NCI-H226 (cell line): ENCODE results near the gene FHOD1.

Source experiments
- DNase-seq: peaks from one replicate; pipeline ENCODE4 v3.0.0-alpha.2; 2015

FHOD1 gene

GRCh38 chr16:67247192-67248072, at the start of gene FHOD1:
Gene FHOD1 (minus strand): TSS chr16:67247481. CDS start chr16:67247410, 71 bp downstream.
- peak; percentile 93 for DNase-seq

GRCh38 chr16:67296420-67296819, 49.1 kb upstream of the FHOD1 start:
- peak; percentile 54 for DNase-seq

DNA sequence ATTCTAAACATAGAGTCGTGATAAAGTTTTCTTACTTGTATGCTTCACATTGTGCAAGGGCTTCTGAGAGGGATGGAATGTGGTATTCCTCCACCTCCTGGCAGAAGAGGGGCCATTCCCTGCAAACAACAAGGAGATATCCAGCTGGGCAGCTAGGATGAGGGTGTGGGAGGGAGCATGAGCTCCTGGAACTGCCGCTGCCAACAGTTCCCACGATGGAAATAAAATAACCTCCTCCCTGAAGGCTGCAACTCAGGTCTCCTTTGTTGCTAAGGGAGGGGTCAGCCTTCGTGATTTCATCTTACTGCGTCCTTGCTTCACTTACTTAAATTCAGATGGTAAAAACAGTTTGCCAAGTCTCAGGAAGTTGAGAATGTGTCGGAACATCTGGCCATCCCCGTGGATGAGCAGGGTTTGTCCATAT, 47.7 kb upstream of the FHOD1 start:
- DNase-seq: peak; percentile 40

DNA sequence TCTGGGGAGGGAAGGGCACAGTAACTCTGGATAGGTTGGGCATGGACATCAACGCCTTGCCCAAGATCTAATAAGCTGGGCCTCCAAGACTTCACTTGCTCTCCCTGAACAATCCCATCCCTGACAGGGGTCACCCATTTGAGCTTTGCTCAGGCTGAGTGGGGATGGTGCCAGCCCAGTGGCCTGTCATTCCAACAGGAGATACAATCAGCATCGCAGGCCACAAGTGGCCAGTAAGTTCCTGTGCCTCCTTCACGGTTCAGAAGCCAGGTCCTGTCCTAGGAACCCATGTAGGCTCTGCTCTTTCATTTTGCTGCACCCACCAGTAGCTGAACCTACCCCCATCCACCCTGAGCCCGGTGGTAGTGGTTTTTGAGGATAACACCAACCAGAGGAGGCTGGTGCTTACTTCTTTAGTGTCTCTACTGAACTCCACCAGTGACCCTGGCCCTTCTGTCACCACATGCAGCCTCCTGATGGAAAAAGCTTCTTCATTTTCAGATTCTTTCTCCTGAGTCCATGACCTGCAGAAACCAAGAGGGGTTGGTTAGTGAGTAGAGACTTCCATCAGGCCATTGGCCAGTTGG, 47.0 kb upstream of the FHOD1 start:
- DNase-seq: no peak

- DNase-seq: no peak
These were observed 44.2 kb upstream of the FHOD1 start for GRCh38 chr16:67291461-67291860.

DNA sequence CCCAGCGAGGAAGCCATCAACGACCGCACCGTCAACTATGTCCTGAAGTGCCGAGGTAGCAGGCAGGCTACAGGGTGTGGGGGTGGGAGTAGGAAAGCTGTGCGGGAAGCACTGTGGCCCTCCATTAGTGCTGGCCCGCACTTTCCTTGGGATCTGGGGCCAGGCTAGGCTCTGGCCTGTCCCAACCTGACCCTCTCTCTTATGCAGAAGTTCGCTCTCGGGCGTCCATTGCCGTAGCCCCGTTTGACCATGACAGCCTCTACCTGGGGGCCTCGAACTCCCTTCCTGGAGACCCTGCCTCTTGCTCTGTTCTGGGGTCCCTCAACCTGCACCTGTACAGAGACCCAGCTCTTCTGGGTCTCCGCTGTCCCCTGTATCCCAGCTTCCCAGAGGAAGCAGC, 40.7 kb upstream of the FHOD1 start:
- no peak for DNase-seq

GRCh38 chr16:67286441-67287235, 39.4 kb upstream of the FHOD1 start:
- no peak for DNase-seq

DNA sequence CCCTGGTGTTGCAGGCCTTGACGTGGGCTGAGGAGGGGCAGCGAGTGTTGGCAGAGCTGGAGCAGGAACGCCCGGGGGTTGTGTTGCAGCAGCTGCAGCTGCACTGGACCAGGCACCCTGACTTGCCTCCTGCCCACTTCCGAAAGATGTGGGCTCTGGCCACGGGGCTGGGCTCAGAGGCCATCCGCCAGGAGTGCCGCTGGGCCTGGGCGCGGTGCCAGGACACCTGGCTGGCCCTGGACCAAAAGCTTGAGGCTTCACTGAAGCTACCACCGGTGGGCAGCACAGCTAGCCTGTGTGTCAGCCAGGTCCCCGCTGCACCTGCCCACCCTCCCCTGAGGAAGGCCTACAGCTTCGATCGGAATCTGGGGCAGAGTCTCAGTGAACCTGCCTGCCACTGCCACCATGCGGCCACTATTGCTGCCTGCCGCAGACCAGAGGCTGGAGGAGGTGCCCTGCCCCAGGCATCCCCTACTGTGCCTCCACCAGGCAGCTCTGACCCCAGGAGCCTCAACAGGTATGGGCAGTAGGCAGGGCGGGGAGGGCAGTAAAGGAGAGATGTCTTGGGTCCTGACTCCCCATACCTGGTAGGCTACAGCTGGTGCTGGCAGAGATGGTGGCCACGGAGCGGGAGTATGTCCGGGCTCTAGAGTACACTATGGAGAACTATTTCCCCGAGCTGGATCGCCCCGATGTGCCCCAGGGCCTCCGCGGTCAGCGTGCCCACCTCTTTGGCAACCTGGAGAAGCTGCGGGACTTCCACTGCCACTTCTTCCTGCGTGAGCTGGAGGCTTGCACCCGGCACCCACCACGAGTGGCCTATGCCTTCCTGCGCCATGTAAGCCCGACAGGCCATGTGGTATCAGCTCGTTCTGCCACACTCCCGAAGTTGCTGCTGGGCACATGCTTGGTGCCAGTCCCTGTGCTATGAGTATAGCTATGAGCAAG, 37.7 kb upstream of the FHOD1 start:
- no peak for DNase-seq

- DNase-seq: no peak
These were observed 36.7 kb upstream of the FHOD1 start for GRCh38 chr16:67283826-67284555.

DNA sequence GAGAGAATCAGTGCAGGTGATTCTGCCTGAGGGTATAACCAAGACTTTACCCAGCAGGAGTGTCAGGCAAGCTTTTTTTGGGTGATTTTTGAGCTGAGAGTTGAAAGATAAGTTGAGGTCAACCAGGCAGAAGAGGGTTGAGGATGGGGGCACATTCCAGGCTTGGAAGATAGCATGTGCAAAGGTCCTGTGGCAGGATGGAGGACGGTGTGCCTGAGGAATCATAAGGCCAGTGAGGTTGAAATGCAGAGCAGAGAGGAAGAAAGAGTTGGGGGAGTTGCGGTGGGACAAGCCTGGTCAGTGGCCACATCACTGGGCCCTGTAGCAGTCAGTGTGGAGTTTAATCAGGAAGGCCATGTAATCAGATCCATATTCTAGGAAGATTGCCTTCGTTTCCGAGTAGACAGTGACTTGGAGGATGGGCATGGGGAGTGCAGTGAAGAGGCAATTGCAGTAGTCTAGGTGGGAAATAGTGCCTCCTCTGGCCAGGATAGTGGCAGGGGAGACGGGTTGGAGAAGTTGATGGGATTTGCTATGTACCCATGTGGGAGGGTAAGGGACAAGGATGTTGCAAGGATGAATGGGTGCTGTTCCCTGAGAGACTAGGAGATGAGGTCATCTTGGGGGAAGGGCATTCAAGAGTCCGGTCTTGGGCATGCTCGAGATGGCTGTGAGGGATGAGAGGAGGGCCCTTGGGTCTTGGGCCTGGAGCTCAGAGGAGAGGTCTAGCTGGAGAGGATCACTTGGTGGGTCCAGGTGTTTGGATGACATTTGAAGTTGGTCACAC, 36.0 kb upstream of the FHOD1 start:
- no peak for DNase-seq

- DNase-seq: no peak
These were observed 35.1 kb upstream of the FHOD1 start for GRCh38 chr16:67282447-67282805.

GRCh38 chr16:67281536-67282446, 34.5 kb upstream of the FHOD1 start:
- no peak for DNase-seq

DNA sequence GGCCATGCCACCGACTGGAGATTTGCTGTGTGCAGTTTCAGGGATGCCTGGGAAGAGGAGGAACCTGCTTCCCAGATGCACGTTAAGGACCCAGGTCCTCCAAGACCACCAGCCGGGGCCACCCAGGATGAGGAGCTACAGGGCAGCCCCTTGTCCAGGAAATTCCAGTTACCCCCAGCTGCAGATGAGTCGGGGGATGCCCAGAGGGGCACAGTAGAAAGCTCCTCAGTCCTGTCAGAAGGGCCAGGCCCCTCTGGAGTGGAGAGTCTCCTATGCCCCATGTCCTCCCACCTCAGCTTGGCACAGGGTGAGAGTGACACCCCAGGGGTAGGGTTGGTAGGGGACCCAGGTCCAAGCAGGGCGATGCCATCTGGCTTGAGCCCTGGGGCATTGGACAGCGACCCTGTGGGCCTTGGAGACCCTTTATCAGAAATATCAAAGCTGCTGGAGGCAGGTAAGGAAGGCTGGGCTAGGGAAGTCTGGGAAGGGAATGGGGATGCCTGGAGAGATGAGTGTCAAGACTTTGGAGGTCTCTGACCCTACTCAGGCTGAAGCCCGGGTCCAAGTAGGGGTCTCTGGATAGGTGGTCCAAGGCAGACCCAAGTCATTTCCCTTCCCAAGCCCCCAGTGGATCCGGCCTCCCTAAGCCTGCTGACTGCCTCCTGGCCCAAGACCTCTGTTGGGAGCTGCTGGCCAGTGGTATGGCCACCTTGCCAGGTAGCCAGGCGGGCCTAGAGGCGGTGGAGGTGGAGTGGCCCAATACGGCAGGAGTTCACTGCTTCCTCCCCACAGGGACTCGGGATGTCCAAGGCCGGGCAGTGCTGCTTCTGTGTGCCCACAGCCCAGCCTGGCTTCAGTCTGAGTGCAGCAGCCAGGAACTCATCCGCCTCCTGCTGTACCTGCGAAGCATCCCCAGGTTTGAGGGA, 33.1 kb upstream of the FHOD1 start:
- DNase-seq: no peak

- DNase-seq: peak; percentile 80
These were observed 32.2 kb upstream of the FHOD1 start, which contains the start of gene PLEKHG4 for GRCh38 chr16:67279296-67280089. Gene PLEKHG4 (plus strand): TSS chr16:67279532. CDS start chr16:67280045, 513 bp downstream.

DNA sequence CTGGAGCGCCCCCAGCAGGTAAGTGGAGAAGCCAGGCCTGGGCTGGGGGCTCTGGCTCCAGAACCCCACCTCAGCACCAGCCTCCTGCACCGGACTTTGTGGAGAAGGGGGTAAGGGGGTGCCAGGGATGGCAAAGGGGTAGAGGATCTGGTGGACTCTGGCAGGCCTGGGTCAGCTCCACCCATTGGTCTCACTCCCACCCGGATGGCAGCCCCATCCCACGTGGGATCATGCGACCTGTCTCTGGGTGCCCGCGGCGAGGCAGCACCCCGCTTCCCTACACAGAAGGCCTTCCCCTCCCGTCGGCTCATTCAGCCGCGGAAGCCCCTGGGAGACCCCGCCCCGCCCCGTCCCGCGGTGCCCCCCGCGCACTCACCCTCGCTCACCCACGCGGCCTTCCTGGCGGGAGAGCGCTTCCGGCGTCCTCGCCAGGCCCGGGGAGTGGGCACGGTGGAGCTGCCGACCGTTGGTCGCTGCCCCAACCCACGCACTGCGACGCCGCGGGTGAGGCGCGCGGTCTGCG, 31.6 kb upstream of the FHOD1 start:
- DNase-seq: peak; percentile 76

DNA sequence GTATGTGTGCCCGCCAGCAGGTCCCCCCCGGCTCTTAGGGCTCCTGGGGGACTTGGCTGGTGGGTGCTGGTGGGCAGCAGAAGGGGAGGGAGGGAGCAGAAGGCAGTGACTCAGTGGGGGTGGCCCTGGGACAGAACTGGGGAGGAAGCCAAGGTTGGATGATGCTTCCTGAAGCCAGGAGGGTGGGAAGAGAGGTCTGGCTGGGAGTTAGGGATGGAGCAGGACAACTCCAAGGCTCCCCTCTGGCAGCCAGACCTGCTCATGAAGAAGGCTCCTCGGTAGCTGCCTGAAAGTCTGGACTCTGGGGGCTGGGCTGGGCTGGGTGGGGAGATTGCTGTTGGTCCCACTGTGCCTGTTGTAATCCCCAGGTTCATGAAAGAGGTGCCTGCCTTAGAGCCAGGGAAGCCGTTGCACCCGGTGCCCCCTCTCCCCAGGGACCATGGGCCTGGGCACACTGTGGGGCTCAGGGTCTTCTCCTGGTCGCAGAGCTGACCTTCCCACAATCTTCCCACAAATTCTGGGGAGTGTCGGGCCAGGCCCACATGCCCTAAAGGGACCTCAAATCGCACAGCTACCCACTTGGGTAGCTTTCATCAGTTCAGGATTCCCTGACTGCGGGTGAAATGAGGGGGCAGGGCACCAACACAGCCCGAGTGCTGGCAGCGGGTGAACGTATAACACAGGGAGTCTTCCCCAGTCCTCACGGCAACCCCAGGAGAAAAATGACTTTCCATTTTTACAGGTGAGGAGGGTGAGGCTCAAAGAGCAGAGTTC, 30.9 kb upstream of the FHOD1 start:
- DNase-seq: peak; percentile 80
